ENCODE data around the gene ACP2.

DNA sequence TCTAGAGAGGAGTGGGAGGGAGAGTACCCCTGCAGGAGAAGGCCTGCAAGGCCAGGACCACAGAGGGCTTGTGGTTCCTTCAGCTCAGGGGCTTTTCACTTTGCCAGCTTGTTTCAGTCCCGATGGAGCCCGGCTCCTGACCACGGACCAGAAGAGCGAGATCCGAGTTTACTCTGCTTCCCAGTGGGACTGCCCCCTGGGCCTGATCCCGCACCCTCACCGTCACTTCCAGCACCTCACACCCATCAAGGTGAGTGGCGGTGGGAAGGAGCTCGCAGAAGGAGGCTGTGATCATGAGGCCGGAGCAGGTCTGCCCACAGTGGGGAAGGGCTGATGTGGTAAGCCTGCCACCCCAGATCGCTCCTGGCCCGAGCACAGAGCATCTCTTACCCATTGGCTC is 13.5 kb downstream of the ACP2 start:
- TF ChIP-seq, protein P1, sequence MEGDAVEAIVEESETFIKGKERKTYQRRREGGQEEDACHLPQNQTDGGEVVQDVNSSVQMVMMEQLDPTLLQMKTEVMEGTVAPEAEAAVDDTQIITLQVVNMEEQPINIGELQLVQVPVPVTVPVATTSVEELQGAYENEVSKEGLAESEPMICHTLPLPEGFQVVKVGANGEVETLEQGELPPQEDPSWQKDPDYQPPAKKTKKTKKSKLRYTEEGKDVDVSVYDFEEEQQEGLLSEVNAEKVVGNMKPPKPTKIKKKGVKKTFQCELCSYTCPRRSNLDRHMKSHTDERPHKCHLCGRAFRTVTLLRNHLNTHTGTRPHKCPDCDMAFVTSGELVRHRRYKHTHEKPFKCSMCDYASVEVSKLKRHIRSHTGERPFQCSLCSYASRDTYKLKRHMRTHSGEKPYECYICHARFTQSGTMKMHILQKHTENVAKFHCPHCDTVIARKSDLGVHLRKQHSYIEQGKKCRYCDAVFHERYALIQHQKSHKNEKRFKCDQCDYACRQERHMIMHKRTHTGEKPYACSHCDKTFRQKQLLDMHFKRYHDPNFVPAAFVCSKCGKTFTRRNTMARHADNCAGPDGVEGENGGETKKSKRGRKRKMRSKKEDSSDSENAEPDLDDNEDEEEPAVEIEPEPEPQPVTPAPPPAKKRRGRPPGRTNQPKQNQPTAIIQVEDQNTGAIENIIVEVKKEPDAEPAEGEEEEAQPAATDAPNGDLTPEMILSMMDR (IDR thresholded peaks at IDR 0.05; ENCODE audit: insufficient read depth, low read depth, low read length), result no peak
- no peak for TF ChIP-seq EZH2 (IDR thresholded peaks at IDR 0.05; ENCODE audit: insufficient read depth, low read length)
